Motor neuron (in vitro differentiated cells): ENCODE data around the gene TLE7. TPM values are rescaled to one million over a fixed set of nuclear protein-coding genes. Genes with fewer than 3 reads are reported as not detected.

Source experiments
- ATAC-seq, 8 experiments: fragments of 200-7000 bp; cut with Tn5 transposase; replicated peaks in 6 of 8; 2 replicates each; pipeline ENCODE4 v1.8.0; 2021; ENCODE audit warnings: mild to moderate bottlenecking in 8 of 8, moderate library complexity in 8 of 8
- H3K27ac ChIP-seq, 2 donors: fragments of 250-450 bp; sonication (Bioruptor Pico); 2 replicates each; pipeline ENCODE4 v1.9.0; 2021; ENCODE audit warnings: antibody characterized with exemption in 2 of 2, mild to moderate bottlenecking in 2 of 2, moderate library complexity in 1 of 2
- H3K4me1 ChIP-seq, 2 donors: fragments of 250-450 bp; sonication (Bioruptor Pico); replicated peaks in 1 of 2; 2 replicates each; pipeline ENCODE4 v1.6.1; 2021; ENCODE audit warnings: antibody characterized with exemption in 2 of 2, mild to moderate bottlenecking in 2 of 2, moderate library complexity in 1 of 2
- H3K4me3 ChIP-seq, 5 donors: fragments of 250-450 bp; sonication (Bioruptor Pico); 2 replicates each; pipeline ENCODE4 v1.9.0; 2021; ENCODE audit warnings: antibody characterized with exemption in 5 of 5, mild to moderate bottlenecking in 5 of 5, moderate library complexity in 4 of 5
- WGBS, 10 experiments: fragments of 450-650 bp; shearing (Covaris generic); methylation state at CpG; one replicate each; pipeline ENCODE4 v1.0.0; 2022; 5-methylcytosine and 5-hydroxymethylcytosine counted together
- in situ Hi-C, 9 experiments: fragments of 400-800 bp; cut with MboI; loops; one replicate each; pipeline ENCODE4 v1.15.0; 2021; ENCODE audit warnings: low sequenced_read_pairs in 9 of 9, low pct_unique_long_range_greater_than_20kb in 2 of 9; ENCODE audit not compliant: unreplicated experiment in 9 of 9
- total RNA-seq, 8 experiments: library from RNA; unstranded; fragments of 300-600 nt; gene quantifications; 2 replicates each; pipeline versions ENCODE4 v1.2.3 to v1.2.4, GENCODE V29; 2022

Gene TLE7
- total RNA-seq, 8 experiments from 2014 or later: 0.19 to 0.27 TPM; not detected in 6

DNA sequence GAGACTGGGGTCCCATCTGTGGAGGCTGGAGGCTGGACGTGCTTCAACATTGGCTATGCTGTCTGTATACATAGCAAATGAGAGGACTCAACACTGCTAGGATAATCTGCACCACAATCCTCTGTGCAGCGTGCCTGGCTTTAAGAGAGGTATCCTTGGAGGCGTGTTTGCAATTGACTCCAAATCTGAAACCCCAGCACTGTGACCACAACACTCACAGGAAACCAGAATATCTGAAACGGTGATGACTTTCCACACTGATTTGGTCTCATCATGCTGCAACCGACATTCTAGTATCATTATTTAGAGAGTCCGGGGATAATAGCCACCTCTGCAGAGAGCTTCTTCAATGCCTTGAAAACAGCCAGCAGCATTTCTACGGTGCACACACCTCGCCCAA is 35.1 kb downstream of the TLE7 start:
- Histone ChIP-seq H3K27ac (no peak overlapping the region), H3K4me1 (peaks cover 0 to 3% of the 10 kb centered on the region in 2 donors), H3K4me3 (no peak overlapping the region)
- in situ Hi-C loops: loop anchor here in 3 of 9 experiments (25.0 kb wide), 1 partner anchor 206 kb away; no protein-coding TSS in a partner anchor
- 0 to 61% (median 47%) methylated on average over 1 to 8 of the region's 8 CpGs; no CpG with 5 or more reads in 3 of the 10 experiments for WGBS, 10 experiments
- ATAC-seq: no peak

GRCh38 chr16:71406316-71406715 is 35.5 kb downstream of the TLE7 start:
- no peak for ATAC-seq
- no peak overlapping the region for H3K4me3 ChIP-seq
- H3K27ac ChIP-seq: no peak overlapping the region
- H3K4me1 ChIP-seq: peaks cover 0 to 3% of the 10 kb centered on the region in 2 donors
- in situ Hi-C loops: loop anchor here in 3 of 9 experiments (25.0 kb wide), 1 partner anchor 206 kb away; no protein-coding TSS in a partner anchor
- WGBS, 10 experiments: 13 to 85% (median 40%) methylated on average over 1 to 5 of the region's 5 CpGs; no CpG with 5 or more reads in 3 of the 10 experiments

DNA sequence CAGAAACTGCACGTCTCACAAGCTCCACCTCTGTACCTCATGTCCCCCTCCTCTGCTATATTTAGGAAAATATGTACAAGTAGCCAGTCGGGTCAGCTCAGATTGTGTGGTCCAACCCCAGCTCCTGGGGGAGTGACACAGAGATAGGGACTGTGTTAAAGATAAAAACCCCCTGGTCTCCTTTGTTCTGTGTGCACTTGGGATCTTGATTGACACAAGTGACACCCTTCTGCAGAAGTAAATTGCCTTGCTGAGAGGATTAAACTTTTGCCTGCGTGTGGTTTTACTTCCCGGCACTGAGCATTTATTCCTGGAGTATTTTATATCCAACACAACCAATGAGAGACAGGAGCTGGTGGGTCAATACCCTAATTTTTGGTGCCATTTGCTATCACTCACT is 37.5 kb downstream of the TLE7 start:
- Histone ChIP-seq H3K4me3 (no peak overlapping the region), H3K4me1 (peaks cover 0 to 3% of the 10 kb centered on the region in 2 donors), H3K27ac (no peak overlapping the region)
- ATAC-seq: no peak
- WGBS, 10 experiments: 63 to 84% (median 69%) methylated on average over 1 to 4 of the region's 4 CpGs; no CpG with 5 or more reads in 4 of the 10 experiments
- in situ Hi-C loops: loop anchor here in 3 of 9 experiments (25.0 kb wide), 1 partner anchor 208 kb away; no protein-coding TSS in a partner anchor

DNA sequence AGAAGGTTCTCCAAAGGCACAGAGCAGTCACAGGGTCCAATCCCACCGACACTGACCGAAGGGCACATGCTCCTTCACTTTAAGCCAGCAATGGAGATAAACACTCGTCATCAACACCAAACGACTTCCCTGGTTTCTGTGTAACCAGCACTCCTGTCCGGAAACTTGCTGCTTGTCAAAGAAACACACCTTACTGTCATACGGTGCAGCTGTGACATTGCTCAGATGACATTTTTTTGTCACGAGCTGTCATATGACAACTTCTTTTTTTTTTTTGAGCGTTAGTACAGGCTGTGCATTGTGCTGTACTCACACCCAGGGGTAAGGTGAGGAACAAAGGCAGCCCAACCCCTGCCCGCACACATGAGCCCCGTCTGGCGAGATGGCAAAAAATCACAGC is 39.2 kb downstream of the TLE7 start:
- WGBS, 10 experiments: 0 to 96% (median 74%) methylated on average over 1 to 7 of the region's 11 CpGs; no CpG with 5 or more reads in 1 of the 10 experiments
- in situ Hi-C loops: loop anchor here in 3 of 9 experiments (25.0 kb wide), 1 partner anchor 210 kb away; no protein-coding TSS in a partner anchor
- Histone ChIP-seq H3K27ac (no peak overlapping the region), H3K4me3 (no peak overlapping the region), H3K4me1 (peaks cover 0 to 3% of the 10 kb centered on the region in 2 donors)
- ATAC-seq: no peak

DNA sequence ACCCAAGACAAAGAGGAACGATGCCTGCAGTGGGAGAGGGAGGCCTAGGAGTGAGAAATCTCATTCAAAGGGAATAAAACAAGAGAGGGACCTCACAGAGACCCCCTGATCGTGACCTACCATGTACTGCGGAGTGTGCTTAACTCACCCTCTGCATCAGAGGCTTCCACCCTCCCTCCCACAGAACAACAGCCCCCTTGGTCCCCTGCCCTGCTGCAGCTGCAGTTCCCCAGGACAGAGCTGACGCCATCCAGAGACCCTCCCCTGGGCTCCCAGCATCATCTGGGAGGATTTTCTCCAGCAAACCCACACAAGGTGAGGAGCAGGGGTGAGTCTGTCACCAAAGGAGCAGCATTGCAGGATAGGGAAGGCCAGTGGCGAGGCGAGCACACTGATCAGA is 39.8 kb downstream of the TLE7 start:
- Histone ChIP-seq H3K4me1 (peaks cover 0 to 3% of the 10 kb centered on the region in 2 donors), H3K27ac (no peak overlapping the region), H3K4me3 (no peak overlapping the region)
- peak in 5 of 8 experiments; percentile 12 to 77 (median 46) for ATAC-seq
- 0 to 40% (median 12%) methylated on average over 1 to 2 of the region's 6 CpGs; no CpG with 5 or more reads in 4 of the 10 experiments for WGBS, 10 experiments
- in situ Hi-C loops: loop anchor here in 3 of 9 experiments (25.0 kb wide), 1 partner anchor 210 kb away; no protein-coding TSS in a partner anchor

DNA sequence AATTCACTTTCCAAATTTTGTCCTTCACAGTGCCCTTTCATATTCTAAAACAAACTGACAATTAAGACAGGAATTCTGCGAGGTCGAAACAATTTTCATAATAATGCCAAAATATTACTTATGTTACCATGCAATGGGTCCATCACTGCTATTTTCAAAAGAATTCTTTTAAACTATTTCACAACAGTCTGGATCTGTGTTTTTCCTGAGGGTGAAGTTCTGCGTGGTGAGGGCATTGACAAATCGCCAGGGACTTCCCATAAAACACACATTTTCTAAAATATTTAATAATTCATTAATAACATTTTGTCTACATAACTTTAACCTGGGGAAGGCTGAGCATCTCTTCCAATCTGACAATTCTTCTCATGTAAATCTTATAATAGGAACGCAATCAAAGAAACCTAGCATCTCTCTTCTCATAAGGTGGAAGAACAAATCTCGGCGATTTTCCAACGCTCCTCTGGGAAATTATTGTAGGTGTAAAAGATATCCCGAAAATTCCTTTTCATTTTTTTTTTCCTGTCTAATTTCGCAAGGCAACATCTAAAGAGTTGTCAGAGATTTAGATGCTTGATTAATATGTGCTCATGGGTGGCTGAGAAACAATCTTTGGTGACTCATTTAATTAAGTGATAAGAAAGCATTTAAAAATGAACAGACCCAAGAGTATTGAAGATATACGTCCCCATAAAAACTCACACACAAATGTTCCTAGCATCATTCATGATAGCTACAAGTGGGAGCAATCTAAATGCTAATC is 41.9 kb downstream of the TLE7 start:
- in situ Hi-C loops: loop anchor here in 3 of 9 experiments (25.0 kb wide), 1 partner anchor 212 kb away; no protein-coding TSS in a partner anchor
- H3K27ac ChIP-seq: no peak overlapping the region
- no peak overlapping the region for H3K4me3 ChIP-seq
- 48 to 100% (median 86%) methylated on average over 5 to 11 of the region's 11 CpGs for WGBS, 10 experiments
- no peak for ATAC-seq
- peaks cover 0 to 3% of the 10 kb centered on the region in 2 donors for H3K4me1 ChIP-seq

DNA sequence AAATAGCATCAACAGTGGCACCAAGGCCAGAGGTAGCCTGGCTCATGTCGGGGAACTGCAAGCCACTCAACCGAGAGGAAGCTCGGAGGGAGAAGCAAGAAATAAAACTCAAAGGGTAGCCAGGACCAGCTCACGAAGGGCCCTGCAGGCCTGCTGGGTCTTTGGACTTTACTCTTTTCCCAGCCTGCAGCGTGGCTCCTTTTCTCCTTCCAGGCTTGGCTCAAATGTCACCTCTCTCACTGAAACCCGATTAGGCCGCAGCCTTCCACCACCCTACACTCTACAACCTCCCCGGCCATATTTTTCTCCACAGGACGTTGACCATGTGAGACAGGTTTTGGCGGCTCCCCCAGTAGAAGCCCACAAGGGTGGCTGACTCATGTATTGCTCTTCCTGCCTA is 45.3 kb downstream of the TLE7 start:
- no peak for ATAC-seq
- in situ Hi-C loops: no loop called here
- Histone ChIP-seq H3K4me1 (no peaks in the 10 kb centered on the region), H3K4me3 (no peak overlapping the region), H3K27ac (no peak overlapping the region)
- 11 to 84% (median 54%) methylated on average over 1 to 6 of the region's 10 CpGs; no CpG with 5 or more reads in 3 of the 10 experiments for WGBS, 10 experiments

- WGBS, 10 experiments: 30 to 100% (median 84%) methylated on average over 2 to 5 of the region's 7 CpGs; no CpG with 5 or more reads in 1 of the 10 experiments
- Histone ChIP-seq H3K4me3 (no peak overlapping the region), H3K27ac (no peak overlapping the region), H3K4me1 (no peaks in the 10 kb centered on the region)
- no peak for ATAC-seq
- in situ Hi-C loops: no loop called here
Observed at GRCh38 chr16:71389330-71389729, 52.5 kb downstream of the TLE7 start.

GRCh38 chr16:71387045-71387871 is 54.6 kb downstream of the TLE7 start:
- ATAC-seq: no peak
- no peak overlapping the region for H3K4me3 ChIP-seq
- no peak overlapping the region for H3K27ac ChIP-seq
- peaks cover 2 to 6% of the 10 kb centered on the region in 2 donors for H3K4me1 ChIP-seq
- WGBS, 10 experiments: 0 to 80% (median 48%) methylated on average over 2 to 7 of the region's 9 CpGs; no CpG with 5 or more reads in 1 of the 10 experiments
- in situ Hi-C loops: no loop called here

DNA sequence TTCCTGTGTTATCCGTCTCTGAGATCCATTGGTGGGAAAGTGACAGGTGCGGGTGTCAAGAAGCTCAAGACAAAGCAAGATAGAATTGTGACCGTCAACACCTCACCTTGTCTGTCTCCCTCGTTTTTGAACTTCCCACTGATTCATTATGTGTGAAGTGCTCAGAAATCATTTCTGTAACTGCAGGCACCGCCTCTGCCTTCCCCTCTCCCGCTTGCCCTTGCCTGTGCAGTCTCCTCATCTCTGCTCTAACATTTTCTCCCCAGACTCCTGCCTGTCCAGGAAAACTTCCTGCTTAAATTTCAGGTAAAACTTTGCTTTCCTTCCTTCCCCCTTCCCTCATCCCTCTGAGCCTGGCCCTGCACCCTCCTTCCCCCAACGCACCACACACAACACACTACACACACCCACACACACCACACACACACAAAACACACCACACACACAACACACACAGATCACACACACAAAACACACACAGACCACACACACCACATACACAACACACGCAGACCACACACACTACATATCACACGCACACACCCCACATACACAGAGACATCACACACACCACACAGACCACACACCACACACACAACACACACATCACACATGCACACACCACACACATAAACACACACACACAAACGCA is 57.7 kb downstream of the TLE7 start:
- no peak overlapping the region for H3K4me3 ChIP-seq
- no peak overlapping the region for H3K27ac ChIP-seq
- ATAC-seq: no peak

GRCh38 chr16:71383054-71383773 is 58.6 kb downstream of the TLE7 start:
- in situ Hi-C loops: no loop called here
- 0 to 71% (median 49%) methylated on average over 1 to 5 of the region's 11 CpGs; no CpG with 5 or more reads in 5 of the 10 experiments for WGBS, 10 experiments
- Histone ChIP-seq H3K4me3 (no peak overlapping the region), H3K27ac (no peak overlapping the region), H3K4me1 (peaks cover 2 to 6% of the 10 kb centered on the region in 2 donors)
- peak in 5 of 8 experiments; percentile 85 to 96 (median 95) for ATAC-seq

More for the DNA sequence above, 57.7 kb downstream of the TLE7 start:
- peaks cover 2 to 6% of the 10 kb centered on the region in 2 donors for H3K4me1 ChIP-seq
- in situ Hi-C loops: no loop called here
- 36 to 100% (median 77%) methylated on average over 1 to 7 of the region's 10 CpGs; no CpG with 5 or more reads in 2 of the 10 experiments for WGBS, 10 experiments

DNA sequence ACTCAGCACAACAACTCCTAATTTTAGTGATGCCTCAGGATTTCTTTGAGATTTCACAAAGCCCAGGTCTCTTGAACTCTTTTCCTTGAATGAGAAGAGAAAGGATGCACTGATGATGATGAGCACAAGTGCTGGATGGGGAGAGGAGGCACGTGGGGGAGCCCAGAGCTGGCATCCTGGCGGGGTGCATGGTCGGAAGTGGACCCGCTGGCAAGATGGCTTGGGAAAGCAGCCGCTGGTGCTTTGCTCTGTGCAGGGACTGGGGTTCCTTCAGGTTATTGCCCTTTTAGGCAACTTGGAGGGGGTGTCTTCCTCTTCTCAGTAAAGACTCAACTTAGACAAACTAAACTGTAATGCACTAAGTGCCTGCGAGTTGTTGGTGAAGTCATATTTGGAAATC is 61.0 kb downstream of the TLE7 start:
- WGBS, 10 experiments: 0 to 100% (median 69%) methylated on average over 1 to 5 of the region's 6 CpGs; no CpG with 5 or more reads in 3 of the 10 experiments
- in situ Hi-C loops: no loop called here

More for the DNA sequence above, 61.0 kb downstream of the TLE7 start:
- Histone ChIP-seq H3K27ac (no peak overlapping the region), H3K4me3 (no peak overlapping the region), H3K4me1 (peaks cover 2 to 6% of the 10 kb centered on the region in 2 donors)
- ATAC-seq: no peak
